Skeletal muscle cell (primary cell): Measurements from ENCODE around the gene RMC1.
"Not testable (repeated sequence)": the region's sequence is repeated elsewhere in the genome, so short reads cannot be mapped to it uniquely, and the experiment has no call there.

ENCODE experiments used
- DNase-seq: peaks from one replicate; pipeline ENCODE4 v3.0.0-alpha.2; 2010; ENCODE audit warnings: low read depth
- H3K4me3 ChIP-seq: 2 replicates; pipeline ENCODE4 v1.5.1; 2011; ENCODE audit warnings: low read depth, mild to moderate bottlenecking, control low read depth, low read length, moderate library complexity

Gene RMC1

GRCh38 chr18:23573626-23574431, 70.5 kb downstream of the RMC1 start:
- no peak overlapping the region for H3K4me3 ChIP-seq
- DNase-seq, result peak; percentile 28

DNA sequence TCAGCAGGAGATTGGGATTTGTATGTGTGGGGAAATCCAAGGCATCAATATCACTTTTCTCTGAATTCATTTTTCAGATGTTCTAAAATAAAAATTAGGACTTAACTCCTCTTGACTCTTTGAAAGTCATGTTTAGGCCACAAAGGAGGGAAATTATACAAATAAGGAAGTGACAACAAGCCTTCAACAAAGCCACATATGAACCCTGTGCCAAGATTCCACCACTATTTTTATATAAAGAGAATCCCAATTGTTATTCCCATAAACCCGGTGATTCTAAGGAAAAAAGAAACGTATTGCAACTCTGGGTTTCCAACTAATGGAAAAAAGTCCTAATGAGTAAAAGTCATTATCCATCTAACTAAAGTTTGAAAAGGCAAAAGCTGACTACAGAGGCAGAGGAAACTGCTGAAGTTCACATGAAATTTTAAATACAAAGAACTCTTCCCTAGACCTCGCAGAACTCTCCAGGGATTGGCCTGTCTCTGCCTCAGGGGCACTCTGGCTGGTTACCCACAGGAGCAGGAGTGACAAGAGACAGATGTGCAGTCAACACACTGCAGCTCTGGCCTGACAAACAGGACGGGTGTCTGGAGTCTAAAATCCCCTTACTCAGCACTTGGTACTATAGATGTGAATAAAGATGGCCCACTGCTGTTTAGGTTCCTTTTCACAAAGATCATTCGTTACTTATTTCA, 71.4 kb downstream of the RMC1 start:
- DNase-seq, result no peak
- no peak overlapping the region for H3K4me3 ChIP-seq

GRCh38 chr18:23575309-23575651, 72.0 kb downstream of the RMC1 start:
- DNase-seq, result no peak
- no peak overlapping the region for H3K4me3 ChIP-seq

- not testable (repeated sequence) for DNase-seq
Observed at GRCh38 chr18:23577521-23577920, 74.2 kb downstream of the RMC1 start.

DNA sequence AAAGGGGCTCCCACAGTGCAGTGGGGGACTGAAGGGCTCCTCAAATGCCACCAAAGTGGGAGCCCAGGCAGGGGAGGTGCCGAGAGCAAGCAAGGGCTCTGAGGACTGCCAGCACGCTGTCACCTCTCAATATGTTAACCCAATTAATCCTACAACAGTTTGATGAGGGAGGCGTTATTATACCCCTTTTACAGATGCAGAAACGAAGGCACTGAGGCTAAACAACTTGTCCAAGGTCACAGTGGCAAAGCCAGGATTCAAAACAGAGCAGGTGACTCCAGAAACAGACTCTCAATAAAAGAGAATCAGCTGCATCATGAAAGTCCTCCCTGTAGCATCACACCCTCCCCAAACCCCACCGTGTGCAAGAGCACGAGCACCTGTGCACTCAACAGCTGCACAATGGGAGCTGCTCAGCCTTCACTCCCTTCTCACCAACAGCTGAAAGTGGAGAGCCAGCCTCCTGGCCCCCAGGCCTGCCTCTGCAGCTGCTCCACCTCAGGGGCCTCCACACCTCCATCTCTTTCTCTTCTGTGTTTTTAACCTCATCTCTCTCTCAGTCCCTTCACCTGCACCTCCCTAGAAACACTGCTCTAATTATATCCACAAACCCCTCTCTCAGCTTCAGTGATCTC, 74.9 kb downstream of the RMC1 start:
- no peak for DNase-seq
- no peak overlapping the region for H3K4me3 ChIP-seq

More at GRCh38 chr18:23577521-23577920, 74.2 kb downstream of the RMC1 start:
- not testable (repeated sequence) for H3K4me3 ChIP-seq

DNA sequence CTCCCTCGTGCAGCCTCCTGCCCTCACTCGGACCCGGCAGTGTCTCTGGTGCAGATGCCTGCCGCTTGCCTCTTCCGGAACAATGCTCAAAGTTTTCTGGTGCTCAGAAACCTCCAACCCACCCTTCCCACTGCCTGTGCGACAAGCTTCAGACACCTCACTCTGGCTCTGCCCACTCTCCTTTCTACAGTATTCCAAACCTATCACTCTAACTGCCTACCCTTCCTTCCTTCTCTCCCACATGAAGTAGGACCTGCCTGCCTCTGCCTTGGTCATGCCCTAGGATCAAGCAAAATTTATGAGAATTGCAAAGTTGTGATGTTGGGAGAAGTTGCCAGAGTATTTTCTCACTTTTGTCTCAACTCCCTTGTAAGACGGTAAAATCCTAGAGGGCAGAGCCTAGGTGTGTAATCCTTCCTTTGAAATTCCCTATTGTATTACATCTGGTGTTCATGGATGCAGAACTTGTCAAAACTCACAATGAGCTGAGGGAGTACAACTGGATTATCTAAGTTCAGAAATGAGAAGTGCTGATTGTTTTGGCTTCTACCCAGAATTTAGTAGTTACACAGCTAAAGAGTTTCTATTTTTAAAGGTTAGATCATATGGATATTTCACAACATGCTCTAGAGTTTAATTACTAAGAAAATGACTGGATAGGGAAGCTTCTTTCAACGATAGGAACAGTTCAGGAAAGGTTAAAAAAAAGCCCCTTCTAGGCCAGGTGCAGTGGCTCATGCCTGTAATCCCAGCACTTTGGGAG, 75.8 kb downstream of the RMC1 start:
- H3K4me3 ChIP-seq, result no peak overlapping the region
- no peak for DNase-seq

GRCh38 chr18:23580677-23581367, 77.5 kb downstream of the RMC1 start:
- H3K4me3 ChIP-seq, result no peak overlapping the region
- peak; percentile 19 for DNase-seq
